Testis (tissue), 2 donors: ENCODE measurements around the gene PRMT5.

Source experiments
- POLR2A ChIP-seq: fragments of 450-650 bp; IDR thresholded peaks from one replicate; pipeline ENCODE4 v1.6.1; 2017; ENCODE audit warnings: antibody characterized with exemption, mild to moderate bottlenecking, moderate library complexity
- TF ChIP-seq, protein P1 (sequence below), 3 experiments: fragments of 450-650 bp in 2 of 3; fragments of 200-600 bp in 1 of 3; sonication (generic) in 1 of 3; IDR thresholded peaks; one replicate each; pipeline ENCODE4 v1.5.1; 2016 to 2019; ENCODE audit warnings: antibody characterized with exemption in 3 of 3, mild to moderate bottlenecking in 2 of 3, moderate library complexity in 1 of 3

DNA sequence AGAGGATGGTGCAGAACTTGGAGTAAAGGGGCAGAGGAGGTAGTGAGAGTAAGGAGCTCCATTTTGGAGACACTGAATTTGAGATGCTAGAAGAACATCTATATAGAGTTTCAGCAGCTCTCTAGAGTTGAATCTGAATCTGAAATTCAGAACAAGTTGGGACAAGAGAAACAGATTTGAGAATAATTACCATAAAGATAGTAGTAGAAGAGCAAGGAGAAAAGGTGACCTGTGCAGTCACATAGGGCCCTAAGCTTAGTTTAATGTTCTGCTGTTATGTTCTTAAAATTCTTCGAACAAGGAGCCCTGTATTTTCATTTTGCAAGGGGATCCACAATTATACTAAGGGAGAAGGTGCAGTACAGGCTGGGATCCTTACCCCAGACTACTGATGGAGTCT is 38.8 kb downstream of the PRMT5 start:
- TF ChIP-seq, protein P1, sequence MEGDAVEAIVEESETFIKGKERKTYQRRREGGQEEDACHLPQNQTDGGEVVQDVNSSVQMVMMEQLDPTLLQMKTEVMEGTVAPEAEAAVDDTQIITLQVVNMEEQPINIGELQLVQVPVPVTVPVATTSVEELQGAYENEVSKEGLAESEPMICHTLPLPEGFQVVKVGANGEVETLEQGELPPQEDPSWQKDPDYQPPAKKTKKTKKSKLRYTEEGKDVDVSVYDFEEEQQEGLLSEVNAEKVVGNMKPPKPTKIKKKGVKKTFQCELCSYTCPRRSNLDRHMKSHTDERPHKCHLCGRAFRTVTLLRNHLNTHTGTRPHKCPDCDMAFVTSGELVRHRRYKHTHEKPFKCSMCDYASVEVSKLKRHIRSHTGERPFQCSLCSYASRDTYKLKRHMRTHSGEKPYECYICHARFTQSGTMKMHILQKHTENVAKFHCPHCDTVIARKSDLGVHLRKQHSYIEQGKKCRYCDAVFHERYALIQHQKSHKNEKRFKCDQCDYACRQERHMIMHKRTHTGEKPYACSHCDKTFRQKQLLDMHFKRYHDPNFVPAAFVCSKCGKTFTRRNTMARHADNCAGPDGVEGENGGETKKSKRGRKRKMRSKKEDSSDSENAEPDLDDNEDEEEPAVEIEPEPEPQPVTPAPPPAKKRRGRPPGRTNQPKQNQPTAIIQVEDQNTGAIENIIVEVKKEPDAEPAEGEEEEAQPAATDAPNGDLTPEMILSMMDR (IDR thresholded peaks at IDR 0.05), result no peak
- TF ChIP-seq POLR2A, result no peak
